BE2C (cell line): ENCODE data around the gene DZIP1.

Experiments
- DNase-seq: peaks from one replicate; pipeline ENCODE4 v3.0.0-alpha.2; 2020
- H3K27me3 ChIP-seq: fragments of 250-450 bp; sonication (Bioruptor Pico); 2 replicates; pipeline ENCODE4 v1.5.1; 2020; ENCODE audit warnings: mild to moderate bottlenecking
- H3K36me3 ChIP-seq: fragments of 250-450 bp; sonication (Bioruptor Pico); 2 replicates; pipeline ENCODE4 v1.5.1; 2020; ENCODE audit warnings: mild to moderate bottlenecking
- H3K4me1 ChIP-seq: fragments of 250-450 bp; sonication (Bioruptor Pico); 2 replicates; pipeline ENCODE4 v1.5.1; 2020
- H3K4me3 ChIP-seq: 2 replicates; pipeline ENCODE4 v1.5.1; 2011; ENCODE audit warnings: low read depth, low read length
- H3K9me3 ChIP-seq: fragments of 250-450 bp; sonication (Bioruptor Pico); 2 replicates; pipeline ENCODE4 v1.5.1; 2020
- CTCF ChIP-seq: IDR thresholded peaks from 2 replicates; pipeline ENCODE4 v1.5.1; 2012; ENCODE audit warnings: mild to moderate bottlenecking, low read depth, low read length

DZIP1 gene

GRCh38 chr13:95603887-95604555, 40.5 kb downstream of the DZIP1 start:
- Histone ChIP-seq H3K36me3 (peaks cover 61% of the 10 kb centered on the region), H3K9me3 (no peaks in the 10 kb centered on the region), H3K4me1 (no peaks in the 10 kb centered on the region), H3K27me3 (no peaks in the 10 kb centered on the region), H3K4me3 (no peak overlapping the region)
- no peak for DNase-seq
- no peak for TF ChIP-seq CTCF

GRCh38 chr13:95601906-95602305, 42.6 kb downstream of the DZIP1 start:
- H3K4me1 ChIP-seq = no peaks in the 10 kb centered on the region
- no peak for DNase-seq
- no peak for TF ChIP-seq CTCF
- no peak overlapping the region for H3K4me3 ChIP-seq
- peaks cover 49% of the 10 kb centered on the region for H3K36me3 ChIP-seq
- H3K9me3 ChIP-seq = no peaks in the 10 kb centered on the region
- H3K27me3 ChIP-seq = no peaks in the 10 kb centered on the region

GRCh38 chr13:95601216-95601615, 43.3 kb downstream of the DZIP1 start:
- no peaks in the 10 kb centered on the region for H3K9me3 ChIP-seq
- TF ChIP-seq CTCF = no peak
- H3K36me3 ChIP-seq = peaks cover 47% of the 10 kb centered on the region
- no peak overlapping the region for H3K4me3 ChIP-seq
- H3K27me3 ChIP-seq = no peaks in the 10 kb centered on the region
- H3K4me1 ChIP-seq = no peaks in the 10 kb centered on the region
- no peak for DNase-seq

- no peak for DNase-seq
- H3K9me3 ChIP-seq = no peaks in the 10 kb centered on the region
- no peaks in the 10 kb centered on the region for H3K4me1 ChIP-seq
- TF ChIP-seq CTCF = no peak
- peaks cover 37% of the 10 kb centered on the region for H3K36me3 ChIP-seq
- no peak overlapping the region for H3K4me3 ChIP-seq
- no peaks in the 10 kb centered on the region for H3K27me3 ChIP-seq
Observed at GRCh38 chr13:95596701-95597100, 47.8 kb downstream of the DZIP1 start.

GRCh38 chr13:95593462-95593861, 51.0 kb downstream of the DZIP1 start:
- TF ChIP-seq CTCF = no peak
- no peak for DNase-seq
- Histone ChIP-seq H3K36me3 (peaks cover 49% of the 10 kb centered on the region), H3K27me3 (no peaks in the 10 kb centered on the region), H3K9me3 (no peaks in the 10 kb centered on the region), H3K4me1 (no peaks in the 10 kb centered on the region), H3K4me3 (no peak overlapping the region)

- Histone ChIP-seq H3K27me3 (no peaks in the 10 kb centered on the region), H3K9me3 (no peaks in the 10 kb centered on the region), H3K4me1 (no peaks in the 10 kb centered on the region), H3K36me3 (peaks cover 74% of the 10 kb centered on the region), H3K4me3 (no peak overlapping the region)
- no peak for TF ChIP-seq CTCF
- no peak for DNase-seq
Observed at GRCh38 chr13:95588721-95589120, 55.8 kb downstream of the DZIP1 start.
